Upper lobe of left lung (tissue), 4 donors: ENCODE results near the gene NCK2.

Experiments used
- CTCF ChIP-seq, 6 experiments: fragments of 450-650 bp in 4 of 6; fragments of 200-600 bp in 2 of 6; sonication (generic) in 2 of 6; IDR thresholded peaks; one replicate each; pipeline ENCODE4 v1.5.1; 2016 to 2019; ENCODE audit warnings: antibody characterized with exemption in 6 of 6
- POLR2A ChIP-seq, 4 donors: fragments of 450-650 bp; IDR thresholded peaks; one replicate each; pipeline ENCODE4 v1.5.1; 2016 to 2017; ENCODE audit warnings: antibody characterized with exemption in 4 of 4, mild to moderate bottlenecking in 2 of 4
- POLR2AphosphoS5 ChIP-seq, 2 donors: sonication (generic); formaldehyde crosslinking; IDR thresholded peaks; one replicate each; pipeline ENCODE4 v1.5.1; 2017; ENCODE audit warnings: antibody characterized with exemption in 2 of 2

GRCh38 chr2:105751272-105751671 is 6.6 kb downstream of the NCK2 start:
- no peak for TF ChIP-seq CTCF (IDR thresholded peaks at IDR 0.05)
- TF ChIP-seq POLR2A (IDR thresholded peaks at IDR 0.05) = no peak
- TF ChIP-seq POLR2AphosphoS5 (IDR thresholded peaks at IDR 0.05) = no peak
